GM18498 (cell line): Measurements from ENCODE around the gene EWSR1.

Experiments
- ATAC-seq: cut with Tn5 transposase; IDR thresholded peaks from one replicate; pipeline ENCODE4 v1.9.1; 2021; ENCODE audit warnings: mild to moderate bottlenecking, moderate library complexity; ENCODE audit not compliant: unreplicated experiment

Gene EWSR1

GRCh38 chr22:29267462-29267857, 608 bp upstream of the EWSR1 start:
- ATAC-seq, result peak; percentile 35

DNA sequence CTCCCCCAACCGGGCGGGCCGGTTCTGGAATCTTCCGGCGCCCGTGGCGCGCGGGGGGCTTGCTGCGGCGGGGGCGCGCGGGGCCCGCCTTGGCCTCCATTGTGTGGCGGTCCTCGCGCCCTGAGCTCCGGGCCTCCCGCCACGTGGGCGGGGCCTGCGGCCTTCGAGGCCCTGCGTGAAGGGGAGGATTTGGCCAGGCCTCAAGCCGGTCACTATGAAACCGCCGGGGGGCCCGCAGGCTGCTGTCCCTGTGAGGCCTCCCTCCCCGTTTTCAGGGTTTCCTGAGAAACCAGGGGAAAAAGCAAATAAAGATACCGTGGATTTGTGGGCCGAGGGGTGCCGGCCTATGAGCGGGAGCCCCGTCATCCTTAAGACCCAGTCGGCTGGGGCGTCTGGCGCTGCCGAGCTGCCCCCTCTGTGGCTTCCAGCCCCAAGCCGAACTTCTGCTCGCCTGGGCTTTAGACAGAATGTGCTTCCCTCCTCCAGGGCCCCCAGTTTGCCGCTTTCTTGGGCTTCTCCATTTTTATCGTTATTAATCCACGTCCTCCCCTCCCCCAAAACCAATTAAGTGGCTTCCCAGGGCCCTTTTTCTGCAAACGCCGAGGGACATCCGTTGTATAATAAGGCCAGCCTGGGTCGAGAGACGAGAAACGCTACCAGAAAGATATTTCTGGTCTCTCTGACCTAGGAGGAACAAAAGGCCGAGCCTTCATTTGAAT, 602 bp downstream of the EWSR1 start:
- ATAC-seq, result peak; percentile 28

- no peak for ATAC-seq
These were observed 1.1 kb downstream of the EWSR1 start for GRCh38 chr22:29269230-29269604.

DNA sequence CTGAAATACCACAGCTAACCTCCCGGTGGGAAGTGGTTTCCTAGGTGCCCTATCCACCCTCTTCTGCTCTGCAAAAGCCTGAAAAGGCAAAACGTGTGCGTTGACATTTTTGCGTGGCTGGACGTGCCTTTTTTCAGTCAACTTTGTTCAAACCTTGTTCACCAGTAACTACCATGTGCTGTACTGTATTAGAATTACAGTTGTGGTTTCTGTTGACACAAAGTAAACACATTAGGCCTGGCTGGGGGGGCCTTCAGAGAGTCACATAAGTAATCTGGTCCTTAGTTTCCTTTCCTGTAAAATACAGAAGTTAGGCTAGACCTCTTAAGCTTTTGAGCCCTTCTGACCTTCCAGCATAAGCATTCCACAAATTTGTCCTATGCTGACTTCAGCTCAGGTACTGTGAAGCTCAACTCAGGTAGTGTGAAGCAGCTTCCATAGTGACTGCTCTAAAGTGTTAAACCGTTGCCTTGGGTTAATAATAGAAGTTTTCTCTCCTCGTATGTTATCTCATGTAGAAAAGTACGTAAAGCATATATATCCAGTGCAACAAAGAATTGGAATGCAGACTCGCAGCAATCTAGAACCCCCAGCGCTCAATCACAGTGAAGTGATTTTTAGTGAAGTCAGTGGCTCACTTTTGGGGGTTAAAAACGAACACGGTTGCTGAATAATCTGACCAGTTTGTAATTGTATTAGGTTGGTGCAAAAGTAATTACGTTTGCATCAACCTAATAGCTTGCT, 1.8 kb downstream of the EWSR1 start:
- no peak for ATAC-seq

- no peak for ATAC-seq
These were observed 2.6 kb downstream of the EWSR1 start for GRCh38 chr22:29270475-29271271.

DNA sequence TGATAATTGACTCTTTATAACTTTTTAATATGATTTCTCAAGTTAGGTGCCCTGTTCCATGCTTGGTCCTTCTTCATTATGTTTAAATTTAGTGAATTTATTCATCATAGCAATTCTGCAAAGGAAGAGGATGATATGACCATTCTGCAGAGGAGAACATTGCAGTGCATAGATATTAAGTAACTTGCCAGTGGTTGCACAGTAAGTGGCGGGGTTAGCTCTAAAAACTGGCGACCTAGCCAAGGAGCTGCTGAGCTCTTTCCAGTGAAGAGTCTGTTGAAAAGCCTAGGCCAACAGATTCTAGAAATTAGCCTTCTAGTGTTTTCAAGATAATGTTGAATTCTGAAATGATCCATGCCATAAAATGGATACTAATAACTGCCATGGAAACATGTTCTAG, 4.6 kb downstream of the EWSR1 start:
- no peak for ATAC-seq

DNA sequence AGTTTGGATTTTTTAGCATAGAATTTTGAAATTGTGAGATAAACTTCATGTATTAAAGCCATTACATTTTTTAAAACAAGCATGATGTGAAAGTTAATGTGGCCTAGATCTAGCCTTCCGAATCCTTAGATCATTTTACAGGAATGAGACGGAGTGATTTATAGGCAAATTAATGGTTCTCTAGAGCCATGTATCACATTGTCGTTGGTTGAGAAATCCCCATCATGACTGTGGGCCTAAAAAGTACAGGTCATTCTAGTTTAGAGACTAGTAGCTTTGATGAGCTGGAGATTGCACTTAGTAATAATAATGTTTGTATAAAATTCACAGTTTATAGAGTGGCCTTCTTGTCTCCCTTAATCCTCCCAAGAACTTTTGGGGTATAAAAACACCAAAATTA, 7.1 kb downstream of the EWSR1 start:
- no peak for ATAC-seq

DNA sequence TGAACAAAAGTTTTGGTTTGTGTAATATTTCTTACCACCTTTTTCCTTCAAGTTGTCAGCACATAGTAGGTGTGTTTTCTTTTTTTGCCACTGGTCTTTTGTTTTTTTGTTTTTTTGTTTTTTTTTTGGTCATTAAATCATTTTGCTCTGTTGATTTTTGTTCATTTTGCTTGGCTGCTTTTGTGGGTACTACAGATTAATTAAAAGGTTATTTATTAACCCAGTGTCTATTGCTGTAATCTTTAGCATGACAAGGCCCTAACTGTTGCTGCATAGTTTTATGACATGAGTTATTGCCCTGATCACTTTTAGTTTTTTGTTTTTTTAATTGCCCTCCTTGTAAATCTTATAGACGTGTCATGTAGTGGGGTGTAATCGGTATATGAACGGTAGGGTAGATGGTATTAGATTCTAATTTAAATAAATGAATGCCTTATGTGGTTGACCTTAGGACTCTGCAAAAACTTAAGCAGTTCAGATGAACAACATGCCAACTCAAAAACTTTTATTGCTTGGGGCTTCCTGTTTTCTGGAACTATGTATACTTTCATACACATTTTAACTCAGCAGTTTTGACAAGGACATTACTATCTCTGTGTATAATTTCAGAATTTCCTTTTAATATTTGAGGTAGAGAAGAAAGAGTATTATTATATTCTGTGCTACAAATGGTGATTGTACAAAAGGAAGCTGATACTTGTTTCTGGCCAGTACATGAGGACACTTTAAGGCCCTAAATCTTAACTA, 7.9 kb downstream of the EWSR1 start:
- no peak for ATAC-seq

DNA sequence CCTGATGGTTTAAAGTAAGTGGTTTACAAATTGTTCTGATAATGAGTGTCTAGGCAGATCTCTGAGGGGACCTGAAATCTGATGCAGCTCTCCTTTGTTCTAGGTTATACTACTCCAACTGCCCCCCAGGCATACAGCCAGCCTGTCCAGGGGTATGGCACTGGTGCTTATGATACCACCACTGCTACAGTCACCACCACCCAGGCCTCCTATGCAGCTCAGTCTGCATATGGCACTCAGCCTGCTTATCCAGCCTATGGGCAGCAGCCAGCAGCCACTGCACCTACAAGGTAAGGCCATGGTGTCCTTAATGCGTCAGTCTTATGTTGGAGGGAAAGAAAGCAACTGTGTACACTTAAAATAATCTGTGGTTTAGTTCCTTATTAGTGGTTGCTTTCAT, 9.9 kb downstream of the EWSR1 start:
- no peak for ATAC-seq

DNA sequence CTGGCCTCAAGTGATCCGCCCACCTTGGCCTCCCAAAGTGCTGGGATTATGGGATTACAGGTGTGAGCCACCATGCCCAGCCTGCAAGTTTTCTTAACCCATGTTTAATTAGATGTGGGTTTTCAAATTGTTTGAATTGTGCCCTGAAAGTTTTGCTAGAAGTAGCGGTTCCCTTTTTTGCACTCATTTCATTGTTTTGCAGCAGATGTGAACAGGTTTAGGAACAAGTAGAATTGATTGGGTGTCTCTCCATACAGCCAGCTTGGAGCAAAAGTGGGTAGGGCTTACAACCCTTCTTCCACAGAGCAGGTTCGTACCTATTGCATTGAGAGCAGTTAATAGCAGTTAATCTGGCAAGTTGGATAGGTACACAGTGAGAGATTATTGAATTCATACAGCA, 16.1 kb downstream of the EWSR1 start:
- ATAC-seq, result no peak

DNA sequence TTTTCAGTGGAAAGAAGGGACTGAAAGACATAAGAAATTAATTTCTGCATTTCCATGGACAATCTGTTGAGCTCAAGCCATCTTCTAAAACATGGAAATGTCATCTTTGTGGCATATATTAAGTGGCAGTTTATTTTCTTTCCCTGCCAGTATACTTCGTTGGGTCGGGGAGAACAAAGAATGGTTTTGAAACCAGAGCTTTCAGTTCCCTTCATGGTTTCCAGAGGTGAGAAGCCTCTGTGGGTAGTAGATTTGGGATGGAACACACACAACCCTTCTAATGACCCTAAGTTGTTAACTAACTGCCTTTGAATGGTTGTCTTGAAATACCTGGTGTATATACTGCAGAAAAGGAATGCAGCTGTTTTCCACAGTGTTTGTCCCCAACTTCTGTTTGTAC, 20.8 kb downstream of the EWSR1 start:
- no peak for ATAC-seq

DNA sequence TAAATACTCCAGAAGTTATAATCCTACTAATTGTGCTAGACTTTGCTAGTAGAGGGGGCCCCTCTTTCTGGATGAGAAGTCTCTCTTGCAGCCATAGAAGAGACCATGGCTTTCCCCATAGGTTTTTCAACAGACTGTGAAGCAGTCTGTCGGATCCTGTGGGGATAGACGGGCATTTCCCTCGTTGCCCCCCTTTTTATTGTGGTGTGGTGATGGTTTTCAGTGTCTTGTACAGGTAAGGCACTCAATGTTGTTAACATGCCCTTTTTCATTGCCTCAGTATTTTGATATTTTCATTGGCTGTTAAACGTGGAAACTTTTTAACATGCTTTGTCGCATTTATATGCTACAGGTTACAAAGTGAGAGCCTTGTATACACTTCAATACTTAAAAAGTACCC, 22.0 kb downstream of the EWSR1 start:
- ATAC-seq, result no peak

DNA sequence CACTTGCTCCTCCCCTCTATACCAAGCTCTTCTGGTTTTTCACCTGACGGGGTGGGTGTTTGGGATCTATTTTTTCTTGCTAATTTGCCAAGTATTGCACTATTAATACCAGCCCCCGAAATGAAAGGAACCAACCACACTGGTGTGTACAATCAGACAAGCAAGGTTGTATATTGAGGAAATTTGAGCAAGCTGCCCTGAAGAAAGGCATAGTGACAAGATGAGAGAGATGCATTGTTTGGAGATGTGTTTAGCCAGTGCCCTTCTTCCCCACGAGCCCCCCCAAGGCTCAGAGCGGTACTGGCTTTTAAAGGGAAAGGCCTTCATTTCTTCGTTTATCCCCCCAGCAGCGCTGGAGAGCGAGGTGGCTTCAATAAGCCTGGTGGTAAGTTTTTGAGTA, 23.1 kb downstream of the EWSR1 start:
- no peak for ATAC-seq

GRCh38 chr22:29292379-29292778, 24.3 kb downstream of the EWSR1 start:
- no peak for ATAC-seq

- no peak for ATAC-seq
These were observed 30.6 kb downstream of the EWSR1 start for GRCh38 chr22:29298641-29299040.

GRCh38 chr22:29299136-29299900, 31.2 kb downstream of the EWSR1 start:
- ATAC-seq, result no peak

GRCh38 chr22:29300467-29300806, 32.4 kb downstream of the EWSR1 start:
- no peak for ATAC-seq

DNA sequence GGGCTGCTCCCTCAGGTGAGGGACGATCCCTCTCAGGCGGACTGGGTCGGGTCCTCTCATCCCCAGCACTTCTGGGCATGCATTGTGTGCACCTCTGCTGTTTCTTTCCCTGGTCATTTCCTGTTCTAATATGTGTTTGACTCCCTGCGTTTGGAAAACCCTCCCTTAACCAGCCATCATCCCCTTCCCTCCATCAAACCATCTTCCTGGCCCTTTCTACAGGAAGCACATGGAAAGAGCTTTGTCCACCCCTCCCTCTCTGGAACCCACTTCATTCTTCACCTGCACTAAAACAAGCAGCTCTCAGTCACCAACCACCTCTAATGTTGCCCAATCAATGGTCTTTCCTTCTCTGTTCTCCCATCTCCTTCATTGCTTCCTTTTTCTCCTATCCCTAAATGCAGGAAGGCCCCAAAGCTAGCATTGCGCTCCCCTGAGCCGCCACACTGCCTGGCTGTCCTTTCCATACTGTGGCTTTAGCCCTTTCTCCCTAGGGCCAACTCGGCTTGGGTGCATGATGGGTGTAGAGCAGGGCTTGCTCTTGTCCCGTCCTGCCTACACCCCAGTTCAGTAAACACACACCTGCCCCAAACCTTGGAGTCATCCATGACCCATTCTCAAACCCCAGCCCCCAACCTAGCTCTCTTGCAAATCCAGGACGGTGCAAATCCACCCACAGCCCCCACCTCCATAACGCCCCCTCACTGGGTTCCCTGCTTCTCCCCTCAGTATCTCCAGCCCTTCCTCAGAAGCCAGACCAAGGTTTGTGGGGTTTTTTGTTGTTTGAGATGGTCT, 32.9 kb downstream of the EWSR1 start:
- ATAC-seq, result no peak

DNA sequence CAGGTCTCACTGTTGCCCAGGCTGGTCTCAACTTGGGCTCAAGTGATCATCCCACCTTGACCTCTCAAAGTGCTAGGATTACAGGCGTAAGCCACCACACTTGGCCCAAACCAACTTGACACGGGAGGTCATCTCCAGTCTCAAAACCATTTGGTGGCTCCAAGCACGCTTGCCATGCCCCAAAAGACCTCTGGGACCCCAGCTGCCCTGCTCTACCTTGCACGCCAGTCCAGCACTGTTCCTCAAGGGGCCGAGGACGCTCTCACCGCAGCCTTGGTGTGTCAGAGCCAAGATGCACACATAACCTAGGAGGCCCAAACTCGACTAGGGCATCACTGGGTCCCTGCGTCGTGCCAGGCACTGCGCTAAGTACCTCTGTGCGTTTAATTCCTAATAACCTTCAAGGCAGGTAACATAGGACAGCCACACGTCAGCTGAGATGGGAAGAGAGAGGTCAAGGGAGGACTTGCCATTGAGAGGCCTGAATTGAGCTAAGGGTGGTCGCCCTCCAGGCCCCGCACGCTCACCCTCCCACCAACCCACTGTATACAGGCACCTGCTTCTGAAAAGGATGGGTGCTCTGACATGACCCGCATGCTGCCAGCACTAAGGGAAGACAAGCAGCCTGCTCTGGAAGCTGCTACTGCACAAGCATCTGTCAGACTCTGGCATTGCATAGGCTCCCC, 33.8 kb downstream of the EWSR1 start:
- no peak for ATAC-seq
